Measurements from ENCODE around the gene APOF.

DNA sequence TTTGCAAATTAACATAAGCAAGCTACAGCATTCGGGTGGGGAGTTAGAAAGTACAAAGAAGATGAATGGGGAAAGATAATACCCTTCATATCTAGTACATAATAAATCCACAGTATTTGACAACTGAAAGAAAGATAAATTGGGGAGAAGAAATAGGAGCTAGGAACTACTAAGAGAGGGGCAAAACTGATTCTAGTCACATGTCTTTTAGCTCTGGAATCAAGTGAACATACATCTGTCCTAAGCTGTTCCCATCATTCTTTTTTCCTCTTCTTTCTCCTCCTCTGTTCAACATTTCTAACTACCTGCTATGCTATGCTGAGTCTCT is 15.3 kb upstream of the APOF start:
- TF ChIP-seq MXI1 (IDR thresholded peaks at IDR 0.05; ENCODE audit: low read depth, low read length) (no peak), MTA1 (IDR thresholded peaks at IDR 0.05; ENCODE audit: borderline replicate concordance) (no peak), E2F3 (CRISPR knock-in tag; IDR thresholded peaks at IDR 0.05) (no peak), KLF16 (IDR thresholded peaks at IDR 0.05) (no peak), NCOR1 (IDR thresholded peaks at IDR 0.05) (no peak), ZNF347 (CRISPR knock-in tag; IDR thresholded peaks at IDR 0.05; ENCODE audit: low read depth) (no peak)
- TF ChIP-seq, protein P1, sequence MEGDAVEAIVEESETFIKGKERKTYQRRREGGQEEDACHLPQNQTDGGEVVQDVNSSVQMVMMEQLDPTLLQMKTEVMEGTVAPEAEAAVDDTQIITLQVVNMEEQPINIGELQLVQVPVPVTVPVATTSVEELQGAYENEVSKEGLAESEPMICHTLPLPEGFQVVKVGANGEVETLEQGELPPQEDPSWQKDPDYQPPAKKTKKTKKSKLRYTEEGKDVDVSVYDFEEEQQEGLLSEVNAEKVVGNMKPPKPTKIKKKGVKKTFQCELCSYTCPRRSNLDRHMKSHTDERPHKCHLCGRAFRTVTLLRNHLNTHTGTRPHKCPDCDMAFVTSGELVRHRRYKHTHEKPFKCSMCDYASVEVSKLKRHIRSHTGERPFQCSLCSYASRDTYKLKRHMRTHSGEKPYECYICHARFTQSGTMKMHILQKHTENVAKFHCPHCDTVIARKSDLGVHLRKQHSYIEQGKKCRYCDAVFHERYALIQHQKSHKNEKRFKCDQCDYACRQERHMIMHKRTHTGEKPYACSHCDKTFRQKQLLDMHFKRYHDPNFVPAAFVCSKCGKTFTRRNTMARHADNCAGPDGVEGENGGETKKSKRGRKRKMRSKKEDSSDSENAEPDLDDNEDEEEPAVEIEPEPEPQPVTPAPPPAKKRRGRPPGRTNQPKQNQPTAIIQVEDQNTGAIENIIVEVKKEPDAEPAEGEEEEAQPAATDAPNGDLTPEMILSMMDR (IDR thresholded peaks at IDR 0.05 in 2 of 3, conservative IDR thresholded peaks at IDR 0.05 in 1 of 3; ENCODE audit: insufficient read depth in 2 of 3, low read depth in 1 of 3, low read length in 3 of 3): no peak
- TF ChIP-seq, protein P2, sequence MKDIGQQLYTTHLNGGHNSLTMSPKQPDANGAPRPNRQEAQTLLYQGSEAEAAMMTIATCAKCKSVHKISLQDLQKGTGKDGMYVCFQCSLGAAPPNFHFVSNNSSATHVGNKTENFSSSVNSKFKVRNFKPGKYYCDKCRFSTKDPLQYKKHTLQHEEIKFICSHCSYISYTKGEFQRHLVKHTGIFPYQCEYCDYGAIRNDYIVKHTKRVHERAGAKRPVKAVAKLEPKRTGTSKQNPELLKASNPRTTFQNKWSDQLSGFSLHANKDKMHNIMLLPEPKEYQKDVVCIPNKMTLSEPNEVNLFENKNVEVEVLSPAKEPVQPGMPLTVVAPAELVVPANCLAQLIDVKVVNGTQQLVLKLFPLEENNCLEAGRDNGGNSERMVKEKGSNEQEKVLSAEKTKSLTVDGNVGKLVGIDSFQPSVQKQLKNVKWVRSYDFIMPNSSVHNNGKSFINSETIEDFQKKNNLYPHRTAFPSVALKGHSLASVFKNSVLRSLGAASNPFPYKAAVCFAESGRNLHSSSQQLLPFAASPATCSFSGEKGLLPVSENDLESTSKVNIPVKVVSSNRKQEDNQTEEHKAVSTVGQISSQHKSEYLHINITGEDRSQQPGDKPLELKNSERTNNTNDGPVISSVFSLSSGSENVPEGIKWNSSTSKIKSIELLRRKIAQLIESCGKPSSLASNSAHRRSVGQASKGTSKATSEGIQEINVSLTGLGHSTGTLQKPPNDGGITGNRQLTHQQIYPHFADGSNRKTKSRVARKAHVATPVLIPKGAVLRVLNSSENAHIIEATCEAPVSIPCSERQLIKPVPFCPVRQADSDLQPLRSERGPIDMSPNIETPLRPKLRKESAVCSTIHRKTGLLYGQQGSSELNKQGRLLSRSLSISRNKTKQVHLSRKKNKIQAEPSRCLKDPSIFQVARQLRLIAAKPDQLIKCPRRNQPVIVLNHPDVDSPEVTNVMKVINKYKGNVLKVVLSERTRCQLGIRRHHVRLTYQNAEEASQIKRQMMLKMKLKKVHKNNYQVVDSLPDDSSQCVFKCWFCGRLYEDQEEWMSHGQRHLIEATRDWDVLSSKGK (CRISPR knock-in tag; IDR thresholded peaks at IDR 0.05): no peak

All from K562 (cell line).